DND-41 (cell line): ENCODE measurements around the gene NIPAL3.

Experiments used
- ATAC-seq: fragments of 200-7000 bp; cut with Tn5 transposase; 3 replicates; pipeline ENCODE4 v1.9.1; 2021; ENCODE audit warnings: low read depth; ENCODE audit not compliant: insufficient read depth
- DNase-seq: peaks from one replicate; pipeline ENCODE4 v3.0.0-alpha.2; 2020
- H2AFZ ChIP-seq: 2 replicates; pipeline ENCODE4 v1.6.0; 2012; ENCODE audit warnings: low read depth, low read length
- H3K27ac ChIP-seq: 2 replicates; pipeline ENCODE4 v1.5.1; 2012; ENCODE audit warnings: low read length, inconsistent platforms
- H3K27me3 ChIP-seq: fragments of 200-600 bp; sonication (generic); 2 replicates; pipeline ENCODE4 v1.6.0; 2012; ENCODE audit warnings: low read length, mild to moderate bottlenecking, inconsistent platforms; ENCODE audit not compliant: insufficient read depth, poor library complexity
- H3K36me3 ChIP-seq: 2 replicates; pipeline ENCODE4 v1.5.1; 2012; ENCODE audit warnings: low read length, inconsistent platforms; ENCODE audit not compliant: insufficient read depth
- H3K4me1 ChIP-seq: 2 replicates; pipeline ENCODE4 v1.5.1; 2012; ENCODE audit warnings: mild to moderate bottlenecking, low read length; ENCODE audit not compliant: insufficient read depth
- H3K4me2 ChIP-seq: 2 replicates; pipeline ENCODE4 v1.6.0; 2012; ENCODE audit warnings: mild to moderate bottlenecking, moderate library complexity, low read length, inconsistent platforms; ENCODE audit not compliant: insufficient read depth
- H3K4me3 ChIP-seq, 2 experiments: fragments of 200-600 bp in 1 of 2; shearing (Covaris generic) in 1 of 2; 2 replicates each; pipeline ENCODE4 v1.5.1; 2012 to 2016; ENCODE audit warnings: inconsistent platforms in 2 of 2, low read length in 2 of 2, mild to moderate bottlenecking in 2 of 2, low read depth in 1 of 2, moderate library complexity in 1 of 2
- H3K79me2 ChIP-seq: 2 replicates; pipeline ENCODE4 v1.6.0; 2012; ENCODE audit warnings: low read length, inconsistent platforms; ENCODE audit not compliant: insufficient read depth
- H3K9ac ChIP-seq: 2 replicates; pipeline ENCODE4 v1.6.0; 2012; ENCODE audit warnings: low read depth, mild to moderate bottlenecking, inconsistent platforms, low read length, moderate library complexity
- H3K9me3 ChIP-seq: 2 replicates; pipeline ENCODE4 v1.5.1; 2012; ENCODE audit warnings: low read length, moderate library complexity, mild to moderate bottlenecking, inconsistent platforms; ENCODE audit not compliant: insufficient read depth, severe bottlenecking
- H4K20me1 ChIP-seq: 2 replicates; pipeline ENCODE4 v1.6.0; 2012; ENCODE audit warnings: low read length; ENCODE audit not compliant: insufficient read depth
- EZH2 ChIP-seq: IDR thresholded peaks from 3 replicates; pipeline ENCODE4 v1.6.1; 2012; ENCODE audit warnings: borderline replicate concordance, low read depth, mild to moderate bottlenecking, moderate library complexity, low read length, inconsistent platforms; ENCODE audit not compliant: severe bottlenecking
- TF ChIP-seq, protein P1 (sequence below): IDR thresholded peaks from 2 replicates; pipeline ENCODE4 v1.5.1; 2012; ENCODE audit warnings: borderline replicate concordance, low read length, moderate library complexity, mild to moderate bottlenecking; ENCODE audit not compliant: poor library complexity, severe bottlenecking; ENCODE audit errors: extremely low read depth

The NIPAL3 gene

DNA sequence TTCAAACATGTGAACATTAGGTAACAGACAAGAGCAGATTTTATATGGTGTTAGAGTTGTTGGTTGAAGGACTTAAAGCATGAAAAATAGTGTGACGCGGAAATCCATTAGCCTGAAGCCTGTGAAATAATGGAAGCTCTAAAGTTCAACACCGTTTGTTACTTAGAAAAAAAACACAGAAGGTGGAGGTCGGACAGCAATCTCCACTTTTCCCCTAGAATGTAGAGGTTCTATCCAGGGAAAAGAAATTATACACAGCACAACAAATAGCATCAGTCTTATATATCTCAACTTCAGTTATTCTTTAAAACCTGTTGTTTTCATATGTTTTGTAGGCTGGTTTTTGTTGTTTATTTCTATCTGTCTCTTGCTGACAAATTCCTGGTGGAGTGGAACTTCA, 89.0 kb downstream of the NIPAL3 start:
- Histone ChIP-seq H3K4me2 (no peak overlapping the region), H3K9me3 (no peaks in the 10 kb centered on the region), H2AFZ (no peak overlapping the region), H3K4me1 (peaks cover 18% of the 10 kb centered on the region), H3K9ac (no peak overlapping the region), H3K36me3 (no peaks in the 10 kb centered on the region), H3K27ac (no peak overlapping the region), H3K4me3 (no peak overlapping the region), H3K27me3 (peaks cover 47% of the 10 kb centered on the region), H3K79me2 (no peaks in the 10 kb centered on the region), H4K20me1 (no peaks in the 10 kb centered on the region)
- ATAC-seq (no peak), DNase-seq (no peak)
- no peak for TF ChIP-seq EZH2
- TF ChIP-seq, protein P1, sequence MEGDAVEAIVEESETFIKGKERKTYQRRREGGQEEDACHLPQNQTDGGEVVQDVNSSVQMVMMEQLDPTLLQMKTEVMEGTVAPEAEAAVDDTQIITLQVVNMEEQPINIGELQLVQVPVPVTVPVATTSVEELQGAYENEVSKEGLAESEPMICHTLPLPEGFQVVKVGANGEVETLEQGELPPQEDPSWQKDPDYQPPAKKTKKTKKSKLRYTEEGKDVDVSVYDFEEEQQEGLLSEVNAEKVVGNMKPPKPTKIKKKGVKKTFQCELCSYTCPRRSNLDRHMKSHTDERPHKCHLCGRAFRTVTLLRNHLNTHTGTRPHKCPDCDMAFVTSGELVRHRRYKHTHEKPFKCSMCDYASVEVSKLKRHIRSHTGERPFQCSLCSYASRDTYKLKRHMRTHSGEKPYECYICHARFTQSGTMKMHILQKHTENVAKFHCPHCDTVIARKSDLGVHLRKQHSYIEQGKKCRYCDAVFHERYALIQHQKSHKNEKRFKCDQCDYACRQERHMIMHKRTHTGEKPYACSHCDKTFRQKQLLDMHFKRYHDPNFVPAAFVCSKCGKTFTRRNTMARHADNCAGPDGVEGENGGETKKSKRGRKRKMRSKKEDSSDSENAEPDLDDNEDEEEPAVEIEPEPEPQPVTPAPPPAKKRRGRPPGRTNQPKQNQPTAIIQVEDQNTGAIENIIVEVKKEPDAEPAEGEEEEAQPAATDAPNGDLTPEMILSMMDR, result no peak

DNA sequence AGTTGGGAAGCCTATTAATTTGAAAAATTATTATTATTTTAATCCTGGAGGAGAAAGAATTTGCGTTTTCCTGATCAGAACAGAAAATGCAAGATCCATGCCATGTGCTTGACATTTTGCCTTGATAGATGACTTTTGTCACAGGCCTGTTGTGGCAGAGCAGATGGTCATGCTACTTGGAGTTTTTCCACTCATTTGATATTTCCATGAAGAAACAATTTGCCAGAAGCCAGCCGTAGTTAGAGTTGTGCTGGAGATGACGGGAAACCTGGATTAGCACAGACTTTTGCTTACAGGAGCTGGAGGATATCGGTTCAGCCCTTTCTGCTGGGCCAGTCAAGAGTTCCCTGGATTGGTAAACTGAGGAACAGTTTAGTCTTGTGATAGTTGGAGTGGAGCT, 90.2 kb downstream of the NIPAL3 start:
- Histone ChIP-seq H3K4me2 (no peak overlapping the region), H3K36me3 (no peaks in the 10 kb centered on the region), H3K27ac (no peak overlapping the region), H4K20me1 (no peaks in the 10 kb centered on the region), H3K9me3 (no peaks in the 10 kb centered on the region), H3K4me1 (peaks cover 18% of the 10 kb centered on the region), H3K79me2 (no peaks in the 10 kb centered on the region), H2AFZ (no peak overlapping the region), H3K27me3 (peaks cover 47% of the 10 kb centered on the region), H3K4me3 (no peak overlapping the region), H3K9ac (no peak overlapping the region)
- DNase-seq (no peak), ATAC-seq (no peak)
- no peak for TF ChIP-seq EZH2
- TF ChIP-seq, protein P1, result no peak

DNA sequence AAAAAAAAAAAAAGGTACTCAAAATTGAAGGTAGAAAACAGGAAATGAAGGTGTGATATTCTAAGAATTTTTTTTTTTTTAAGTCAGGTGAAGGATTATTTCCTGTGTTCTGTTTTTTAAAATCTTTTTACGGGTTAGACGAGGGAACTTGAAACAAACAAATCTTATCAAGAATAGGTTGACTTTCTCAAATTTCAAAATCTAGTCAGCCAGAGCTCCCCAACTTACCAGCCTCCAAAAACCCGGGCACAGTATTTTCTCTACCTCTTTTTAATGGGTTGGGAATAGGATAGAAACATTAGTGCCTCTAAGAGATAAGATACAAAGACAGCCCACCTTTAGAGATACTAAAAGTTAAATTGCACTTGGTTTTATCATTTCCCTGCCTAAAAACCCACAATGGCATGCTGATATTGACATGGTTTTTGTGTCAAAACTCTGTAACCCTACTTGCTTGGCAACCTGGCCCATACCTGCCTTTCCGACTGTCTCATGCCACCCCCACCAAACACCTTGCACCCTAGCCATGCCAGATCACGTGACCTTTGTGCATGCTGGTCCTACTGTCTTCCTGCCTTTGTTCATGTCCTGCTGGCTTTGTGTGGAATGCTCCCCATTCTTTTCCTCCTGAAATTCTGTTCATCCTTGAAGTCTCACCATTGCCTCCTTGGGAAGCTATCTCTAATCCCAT, 91.2 kb downstream of the NIPAL3 start:
- Histone ChIP-seq H3K36me3 (no peaks in the 10 kb centered on the region), H3K4me3 (no peak overlapping the region), H3K79me2 (no peaks in the 10 kb centered on the region), H3K27me3 (peaks cover 41% of the 10 kb centered on the region), H3K9me3 (no peaks in the 10 kb centered on the region), H3K27ac (no peak overlapping the region), H3K4me1 (peaks cover 11% of the 10 kb centered on the region), H2AFZ (no peak overlapping the region), H3K9ac (no peak overlapping the region), H3K4me2 (no peak overlapping the region), H4K20me1 (no peaks in the 10 kb centered on the region)
- DNase-seq, result no peak
- no peak for ATAC-seq
- TF ChIP-seq, protein P1, result no peak
- no peak for TF ChIP-seq EZH2
